GM18526 (cell line): ENCODE data around the gene MAPKBP1.

Experiments used
- POLR2A ChIP-seq: IDR thresholded peaks from 3 replicates; pipeline ENCODE4 v1.6.1; 2011; ENCODE audit not compliant: insufficient read length; ENCODE audit errors: extremely low read depth

MAPKBP1 gene

DNA sequence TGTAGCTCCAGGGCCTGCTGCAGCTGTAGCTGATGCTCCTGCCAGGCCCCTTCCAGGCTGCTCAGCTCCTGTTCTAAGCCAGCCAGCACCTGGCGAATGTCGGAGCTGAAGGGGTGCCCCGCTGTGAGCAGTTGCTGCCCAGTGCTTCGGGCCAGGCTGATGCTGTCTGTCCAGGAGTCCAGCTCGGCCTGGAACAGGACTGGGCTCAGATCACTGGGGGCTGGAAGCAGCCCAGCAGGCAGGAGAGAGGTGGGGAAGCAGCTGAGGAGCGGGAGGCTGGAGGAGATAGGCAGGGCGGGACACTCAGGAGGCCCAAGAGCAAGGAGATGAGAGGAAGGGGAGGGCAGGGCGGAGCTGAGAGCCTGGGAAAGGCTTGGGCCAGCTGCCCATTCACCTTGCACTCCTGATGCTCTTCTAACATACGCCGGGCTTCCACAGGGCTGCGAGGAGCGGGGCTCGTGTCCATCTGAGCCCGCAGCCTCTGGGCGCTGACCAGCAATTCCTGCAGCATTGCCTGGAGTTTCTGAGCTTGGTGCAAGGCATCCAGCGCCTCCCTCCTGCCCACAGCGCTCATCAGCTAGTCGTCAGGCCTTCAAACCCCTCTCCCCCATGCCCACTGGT lies 87.6 kb downstream of the MAPKBP1 start:
- no peak for TF ChIP-seq POLR2A

- TF ChIP-seq POLR2A: no peak
Measured at GRCh38 chr15:41862515-41863116, 88.3 kb downstream of the MAPKBP1 start.

- no peak for TF ChIP-seq POLR2A
Measured at GRCh38 chr15:41865490-41866055, 91.3 kb downstream of the MAPKBP1 start.

- TF ChIP-seq POLR2A: no peak
Measured at GRCh38 chr15:41866263-41866703, 92.0 kb downstream of the MAPKBP1 start.

GRCh38 chr15:41866872-41867579 lies 92.7 kb downstream of the MAPKBP1 start:
- no peak for TF ChIP-seq POLR2A

DNA sequence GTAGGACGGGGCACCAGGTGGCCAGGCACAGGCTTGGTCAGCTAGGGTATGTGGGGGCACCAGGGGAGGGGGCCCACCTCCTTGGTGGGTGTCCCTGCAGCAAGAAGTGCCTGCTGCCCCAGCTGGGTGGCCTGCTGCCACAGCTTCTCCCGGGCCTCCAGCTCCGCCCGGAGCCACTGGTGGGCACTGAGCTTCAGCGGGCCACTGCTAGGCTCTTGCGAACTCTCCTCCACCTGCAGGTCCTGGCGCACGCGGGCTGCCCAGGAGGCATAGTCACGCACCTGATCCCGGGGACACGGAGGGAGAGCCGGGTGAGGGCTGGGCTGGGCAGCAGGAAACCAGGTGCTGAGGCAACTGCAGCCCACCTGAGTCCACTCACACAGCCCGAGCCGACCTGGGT lies 94.0 kb downstream of the MAPKBP1 start:
- TF ChIP-seq POLR2A: no peak

DNA sequence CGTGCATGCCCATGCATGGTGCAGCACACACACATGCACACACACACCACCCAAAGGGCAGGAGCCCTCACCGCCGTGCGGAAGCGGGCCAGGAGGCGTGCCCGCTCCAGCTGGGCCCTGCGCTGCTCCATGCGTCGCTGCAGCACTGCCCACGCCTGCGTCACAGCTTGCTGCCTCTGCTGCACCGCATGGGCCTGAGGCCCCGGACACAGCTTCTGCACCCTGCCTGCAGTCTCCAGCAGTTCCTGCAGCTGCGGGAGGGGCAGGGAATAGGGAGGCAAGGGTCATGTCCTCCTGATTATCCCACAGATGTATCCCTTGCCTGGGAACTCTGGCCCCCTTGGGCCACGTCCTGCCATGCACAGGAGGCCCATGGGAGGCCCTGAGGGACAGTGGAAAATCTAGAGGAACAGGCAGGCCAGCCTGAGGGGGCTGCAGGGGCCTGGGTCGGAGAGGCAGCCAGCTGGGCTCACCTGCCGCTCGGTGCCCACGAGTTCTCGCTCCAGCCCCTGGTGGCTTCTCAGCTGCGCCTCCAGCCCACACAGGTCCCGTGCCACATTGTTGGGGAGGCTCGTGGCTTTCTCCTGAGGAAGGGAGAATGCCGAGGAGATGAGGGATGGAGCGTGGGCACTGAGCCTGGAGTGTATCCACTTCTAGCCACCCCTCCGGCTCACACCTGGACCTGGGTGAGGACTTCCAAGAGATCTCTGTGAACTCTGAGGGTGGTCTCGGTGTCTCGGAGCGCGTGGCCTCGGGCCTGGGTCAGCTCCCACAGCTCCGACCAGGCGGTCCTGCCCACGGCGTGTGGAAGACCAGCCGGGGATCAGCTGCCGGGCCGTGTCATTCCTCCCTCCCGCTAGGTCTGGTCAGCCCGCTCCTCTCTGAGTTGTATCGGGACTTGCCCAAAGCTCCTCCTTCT lies 95.7 kb downstream of the MAPKBP1 start:
- TF ChIP-seq POLR2A: no peak

DNA sequence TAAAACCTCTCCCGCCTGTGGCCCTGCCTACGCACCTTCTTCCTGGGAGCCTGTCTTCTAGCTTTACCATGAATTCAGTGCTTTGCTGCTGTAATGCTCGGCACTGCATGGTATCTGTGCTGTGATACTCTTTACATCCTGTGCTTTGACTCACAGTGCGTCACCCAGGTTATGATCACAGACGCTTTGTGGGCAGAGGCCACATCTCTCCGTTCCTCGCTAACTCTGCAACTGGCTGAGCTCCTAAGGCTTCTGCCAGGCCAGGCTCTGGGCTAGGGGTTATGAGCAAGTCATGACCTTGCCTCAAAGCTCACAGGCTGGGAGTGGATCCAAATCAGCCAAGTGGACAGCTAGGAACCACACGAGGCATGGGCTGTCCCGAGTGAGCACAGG lies 96.4 kb downstream of the MAPKBP1 start:
- no peak for TF ChIP-seq POLR2A

- TF ChIP-seq POLR2A: no peak
Measured at GRCh38 chr15:41871175-41871905, 97.1 kb downstream of the MAPKBP1 start.

- TF ChIP-seq POLR2A: no peak
Measured at GRCh38 chr15:41872166-41872747, 98.0 kb downstream of the MAPKBP1 start.

DNA sequence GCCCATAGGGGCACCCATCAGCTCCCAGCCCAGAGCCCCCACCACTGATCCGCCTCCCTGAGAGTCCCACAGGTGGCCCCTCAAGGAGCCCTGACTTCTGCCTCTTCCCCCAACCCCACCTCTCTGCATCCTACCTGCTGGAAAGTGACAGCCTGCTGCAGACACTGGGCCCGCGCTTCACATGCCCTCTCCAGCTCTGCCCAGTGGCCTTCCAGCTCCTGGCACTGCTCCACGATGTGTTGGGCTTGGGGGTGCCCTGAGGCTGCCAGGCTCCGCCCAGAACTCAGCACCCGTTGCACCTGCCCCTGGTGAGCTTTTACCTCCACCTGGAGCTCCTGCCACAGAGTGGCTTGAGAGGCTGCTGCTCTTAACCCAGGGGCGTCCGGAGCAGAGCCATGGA lies 99.4 kb downstream of the MAPKBP1 start:
- no peak for TF ChIP-seq POLR2A

DNA sequence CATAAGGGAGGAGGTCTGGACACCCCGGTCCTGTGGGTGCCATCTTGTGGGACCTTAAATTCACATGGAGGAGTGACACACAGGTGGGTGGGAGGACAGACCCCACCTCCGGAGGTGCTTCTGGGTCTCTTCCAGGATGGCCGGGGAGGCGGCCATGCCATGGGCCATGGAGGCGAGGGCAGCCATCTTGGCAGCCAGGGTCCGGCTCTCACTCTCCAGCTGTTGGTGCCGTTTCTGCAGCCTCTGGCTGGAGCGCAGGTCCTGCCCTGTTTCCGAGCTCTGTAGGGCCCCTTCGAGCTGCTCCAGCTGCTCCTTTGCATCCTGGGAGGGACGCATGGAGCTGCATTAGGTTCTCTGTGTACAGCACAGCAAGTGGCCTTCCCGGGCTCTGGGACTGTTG lies 100.5 kb downstream of the MAPKBP1 start:
- TF ChIP-seq POLR2A: no peak

GRCh38 chr15:41876007-41876406 lies 101.7 kb downstream of the MAPKBP1 start:
- no peak for TF ChIP-seq POLR2A

GRCh38 chr15:41876689-41877088 lies 102.4 kb downstream of the MAPKBP1 start:
- TF ChIP-seq POLR2A: no peak
